Progenitor cell of endocrine pancreas (in vitro differentiated cells): Measurements from ENCODE around the gene PER2. TPM values are rescaled to one million over a fixed set of nuclear protein-coding genes. Genes with fewer than 3 reads are reported as not detected.

ENCODE experiments used
- DNase-seq: peaks from one replicate; pipeline ENCODE4 v3.0.0; 2021; ENCODE audit warnings: low spot score; ENCODE audit not compliant: unreplicated experiment
- H3K27ac Mint-ChIP-seq: 2 replicates; pipeline ENCODE4 v1.8.0; 2021; ENCODE audit warnings: mild to moderate bottlenecking, moderate library complexity, mixed read lengths
- H3K27me3 Mint-ChIP-seq: 2 replicates; pipeline ENCODE4 v1.8.0; 2021; ENCODE audit warnings: mixed read lengths
- H3K36me3 Mint-ChIP-seq: 2 replicates; pipeline ENCODE4 v1.8.0; 2022; ENCODE audit warnings: mixed read lengths; ENCODE audit not compliant: insufficient read depth
- H3K4me1 Mint-ChIP-seq: 2 replicates; pipeline ENCODE4 v1.8.0; 2021; ENCODE audit warnings: low read depth, mixed read lengths
- H3K4me3 Mint-ChIP-seq: 2 replicates; pipeline ENCODE4 v1.8.0; 2021; ENCODE audit warnings: low read depth, mild to moderate bottlenecking, moderate library complexity, mixed read lengths
- H3K9me3 Mint-ChIP-seq: 2 replicates; pipeline ENCODE4 v1.8.0; 2021; ENCODE audit warnings: low read depth, mixed read lengths
- total RNA-seq: library from RNA; stranded (reverse); gene quantifications from 2 replicates; pipeline ENCODE4 v1.2.1, GENCODE V29; 2021
- TF ChIP-seq, protein P1 (sequence below): fragments of 200-600 bp; sonication (generic); IDR thresholded peaks from one replicate; pipeline ENCODE4 v1.5.0; 2021; ENCODE audit warnings: antibody characterized with exemption, mild to moderate bottlenecking; ENCODE audit not compliant: unreplicated experiment

PER2 gene
- total RNA-seq, 1 donor from 2014 or later = 20.2 TPM

DNA sequence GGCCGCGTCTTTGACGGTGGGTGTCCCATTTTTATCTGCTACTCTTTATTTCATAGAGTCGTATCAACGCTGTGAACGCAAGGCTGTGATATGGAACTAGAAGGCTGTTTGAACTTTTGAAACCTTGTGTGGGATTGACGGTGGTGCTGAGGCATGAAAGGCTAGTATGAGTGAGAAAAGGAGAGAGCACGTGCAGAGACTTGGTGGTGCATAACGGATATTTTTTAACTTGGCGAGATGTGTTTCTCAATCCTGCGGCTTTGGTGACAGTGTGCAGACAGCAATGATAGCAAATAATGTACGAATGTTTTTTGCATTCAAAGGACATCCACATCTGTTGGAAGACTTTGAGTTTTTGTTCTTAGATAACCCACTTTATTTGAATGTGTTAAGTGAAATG is 54.8 kb downstream of the PER2 start:
- Mint-ChIP-seq H3K9me3 (peaks cover 7% of the 10 kb centered on the region), H3K4me3 (peak overlapping the region; percentile 43), H3K27me3 (peaks cover 60% of the 10 kb centered on the region), H3K27ac (no peak overlapping the region), H3K4me1 (peaks cover 12% of the 10 kb centered on the region), H3K36me3 (no peaks in the 10 kb centered on the region)
- DNase-seq = no peak
- TF ChIP-seq, protein P1, sequence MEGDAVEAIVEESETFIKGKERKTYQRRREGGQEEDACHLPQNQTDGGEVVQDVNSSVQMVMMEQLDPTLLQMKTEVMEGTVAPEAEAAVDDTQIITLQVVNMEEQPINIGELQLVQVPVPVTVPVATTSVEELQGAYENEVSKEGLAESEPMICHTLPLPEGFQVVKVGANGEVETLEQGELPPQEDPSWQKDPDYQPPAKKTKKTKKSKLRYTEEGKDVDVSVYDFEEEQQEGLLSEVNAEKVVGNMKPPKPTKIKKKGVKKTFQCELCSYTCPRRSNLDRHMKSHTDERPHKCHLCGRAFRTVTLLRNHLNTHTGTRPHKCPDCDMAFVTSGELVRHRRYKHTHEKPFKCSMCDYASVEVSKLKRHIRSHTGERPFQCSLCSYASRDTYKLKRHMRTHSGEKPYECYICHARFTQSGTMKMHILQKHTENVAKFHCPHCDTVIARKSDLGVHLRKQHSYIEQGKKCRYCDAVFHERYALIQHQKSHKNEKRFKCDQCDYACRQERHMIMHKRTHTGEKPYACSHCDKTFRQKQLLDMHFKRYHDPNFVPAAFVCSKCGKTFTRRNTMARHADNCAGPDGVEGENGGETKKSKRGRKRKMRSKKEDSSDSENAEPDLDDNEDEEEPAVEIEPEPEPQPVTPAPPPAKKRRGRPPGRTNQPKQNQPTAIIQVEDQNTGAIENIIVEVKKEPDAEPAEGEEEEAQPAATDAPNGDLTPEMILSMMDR = no peak

DNA sequence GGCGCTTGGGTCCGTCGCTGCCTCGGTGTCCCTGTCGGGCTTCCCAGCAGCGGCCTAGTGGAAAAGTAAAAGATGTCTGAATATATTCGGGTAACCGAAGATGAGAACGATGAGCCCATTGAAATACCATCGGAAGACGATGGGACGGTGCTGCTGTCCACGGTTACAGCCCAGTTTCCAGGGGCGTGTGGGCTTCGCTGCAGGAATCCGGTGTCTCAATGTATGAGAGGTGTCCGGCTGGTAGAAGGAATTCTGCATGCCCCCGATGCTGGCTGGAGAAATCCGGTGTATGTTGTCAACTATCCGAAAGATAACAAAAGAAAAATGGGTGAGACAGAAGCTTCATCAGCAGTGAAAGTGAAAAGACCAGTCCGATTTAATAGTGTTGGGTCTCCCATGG is 56.6 kb downstream of the PER2 start:
- peaks cover 60% of the 10 kb centered on the region for H3K27me3 Mint-ChIP-seq
- peak overlapping the region; percentile 76 for H3K4me3 Mint-ChIP-seq
- H3K27ac Mint-ChIP-seq = no peak overlapping the region

DNA sequence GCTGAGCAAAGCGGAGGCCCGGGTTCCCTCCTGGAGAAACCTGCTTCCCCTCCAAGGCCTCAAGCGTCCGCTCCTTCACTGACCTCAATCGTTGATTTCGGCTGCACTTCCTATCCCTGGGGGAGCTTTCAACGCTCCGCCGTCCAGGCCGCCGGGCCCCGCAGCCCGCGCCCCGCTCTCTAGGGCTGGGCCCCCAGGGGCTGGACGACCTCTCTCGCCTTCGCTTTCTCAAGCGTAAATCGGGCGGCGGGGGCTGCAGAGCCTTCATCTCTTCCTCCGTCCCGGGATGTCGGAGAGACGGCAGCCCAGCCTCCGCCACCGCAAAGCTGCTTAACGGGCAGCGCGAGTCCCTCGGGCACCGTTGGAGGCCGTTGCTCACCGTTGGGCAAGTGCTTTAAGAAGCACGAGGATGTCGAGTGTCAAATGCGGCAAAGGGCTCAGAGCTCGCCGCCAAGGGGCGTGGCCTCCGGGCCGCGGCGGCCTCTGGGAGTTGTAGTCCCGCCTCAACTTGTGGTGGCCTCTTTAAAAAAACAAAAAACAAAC is 57.1 kb downstream of the PER2 start:
- peaks cover 17% of the 10 kb centered on the region for H3K4me1 Mint-ChIP-seq
- H3K27me3 Mint-ChIP-seq = peaks cover 58% of the 10 kb centered on the region
- DNase-seq = peak; percentile 38

More for the DNA sequence above, 56.6 kb downstream of the PER2 start:
- TF ChIP-seq, protein P1 = no peak
- H3K4me1 Mint-ChIP-seq = peaks cover 17% of the 10 kb centered on the region
- DNase-seq = no peak
- peaks cover 7% of the 10 kb centered on the region for H3K9me3 Mint-ChIP-seq
- peaks cover 1% of the 10 kb centered on the region for H3K36me3 Mint-ChIP-seq

DNA sequence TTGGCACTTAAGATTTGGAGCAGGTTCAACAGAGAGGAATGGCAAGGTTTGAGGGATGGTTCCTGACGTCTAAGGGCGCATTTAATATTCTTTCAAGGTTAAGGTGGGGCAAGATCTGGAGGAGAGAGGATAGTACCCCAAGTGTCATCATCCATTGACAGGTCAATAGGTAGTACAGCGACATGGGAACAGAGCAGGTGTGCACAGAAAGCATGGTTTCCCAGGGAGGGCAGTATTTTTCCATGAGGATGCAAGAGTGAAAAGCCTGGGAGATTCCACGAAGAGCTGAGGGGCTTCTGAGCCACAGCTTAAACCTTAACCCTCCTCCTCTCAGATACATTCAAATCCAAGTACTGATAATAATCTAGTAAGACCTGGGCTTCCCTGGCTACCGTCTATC is 57.7 kb downstream of the PER2 start:
- Mint-ChIP-seq H3K36me3 (peaks cover 3% of the 10 kb centered on the region), H3K27ac (no peak overlapping the region), H3K4me1 (peaks cover 17% of the 10 kb centered on the region), H3K4me3 (peak overlapping the region; percentile 76), H3K27me3 (peaks cover 52% of the 10 kb centered on the region), H3K9me3 (peaks cover 7% of the 10 kb centered on the region)
- DNase-seq = no peak
- TF ChIP-seq, protein P1 = no peak

More for the DNA sequence above, 57.1 kb downstream of the PER2 start:
- H3K36me3 Mint-ChIP-seq = peaks cover 3% of the 10 kb centered on the region
- H3K4me3 Mint-ChIP-seq = peak overlapping the region; percentile 76
- TF ChIP-seq, protein P1 = no peak
- H3K9me3 Mint-ChIP-seq = peaks cover 7% of the 10 kb centered on the region
- H3K27ac Mint-ChIP-seq = no peak overlapping the region

DNA sequence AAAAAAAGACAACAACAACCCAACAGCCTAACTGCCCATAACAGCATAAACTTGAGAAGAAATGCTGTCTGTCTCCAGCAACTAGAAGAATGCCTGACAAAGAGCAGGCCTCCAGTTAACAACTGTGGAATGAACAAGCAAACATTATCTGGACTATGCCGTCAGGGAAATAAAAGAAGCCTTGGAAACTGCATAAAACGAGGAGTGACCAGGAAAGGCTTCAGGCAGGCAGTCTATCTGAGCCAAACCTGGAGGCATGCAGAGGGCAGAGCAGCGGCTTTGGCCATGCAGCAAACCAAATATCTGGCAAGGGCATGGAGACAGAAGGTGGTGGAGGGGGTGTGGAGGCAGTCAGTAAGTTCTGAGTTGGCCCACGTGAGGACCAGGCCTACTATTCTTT is 59.7 kb downstream of the PER2 start:
- H3K4me1 Mint-ChIP-seq = peaks cover 17% of the 10 kb centered on the region
- TF ChIP-seq, protein P1 = no peak
- DNase-seq = no peak
- no peak overlapping the region for H3K4me3 Mint-ChIP-seq
- H3K36me3 Mint-ChIP-seq = peaks cover 5% of the 10 kb centered on the region
- H3K9me3 Mint-ChIP-seq = peaks cover 6% of the 10 kb centered on the region
- peaks cover 41% of the 10 kb centered on the region for H3K27me3 Mint-ChIP-seq
- peak overlapping the region; percentile 81 for H3K27ac Mint-ChIP-seq
